ENCODE results near the gene NPW.

NPW gene

DNA sequence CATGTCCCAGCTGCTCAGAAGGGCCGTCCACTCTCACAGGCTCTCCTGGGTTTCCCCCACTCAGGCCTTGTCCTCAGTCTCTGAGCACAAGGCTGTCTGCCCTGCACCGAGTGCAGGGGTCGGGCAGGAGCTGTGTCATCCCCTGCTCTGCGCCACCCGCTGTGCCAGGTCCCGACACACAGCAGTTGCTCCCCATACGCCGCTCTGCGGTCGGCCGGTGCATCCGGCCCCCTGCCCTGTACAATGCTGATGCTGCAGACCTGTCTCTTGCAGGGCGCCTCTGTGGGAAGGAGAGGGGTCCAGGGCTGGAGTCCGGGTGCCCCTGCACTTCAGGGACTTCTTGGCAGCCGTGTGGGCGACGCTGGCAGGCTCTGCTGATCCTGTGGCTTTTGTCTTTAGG is 34.3 kb downstream of the NPW start:
- no peak for DNase-seq (ENCODE audit: low spot score)

DNA sequence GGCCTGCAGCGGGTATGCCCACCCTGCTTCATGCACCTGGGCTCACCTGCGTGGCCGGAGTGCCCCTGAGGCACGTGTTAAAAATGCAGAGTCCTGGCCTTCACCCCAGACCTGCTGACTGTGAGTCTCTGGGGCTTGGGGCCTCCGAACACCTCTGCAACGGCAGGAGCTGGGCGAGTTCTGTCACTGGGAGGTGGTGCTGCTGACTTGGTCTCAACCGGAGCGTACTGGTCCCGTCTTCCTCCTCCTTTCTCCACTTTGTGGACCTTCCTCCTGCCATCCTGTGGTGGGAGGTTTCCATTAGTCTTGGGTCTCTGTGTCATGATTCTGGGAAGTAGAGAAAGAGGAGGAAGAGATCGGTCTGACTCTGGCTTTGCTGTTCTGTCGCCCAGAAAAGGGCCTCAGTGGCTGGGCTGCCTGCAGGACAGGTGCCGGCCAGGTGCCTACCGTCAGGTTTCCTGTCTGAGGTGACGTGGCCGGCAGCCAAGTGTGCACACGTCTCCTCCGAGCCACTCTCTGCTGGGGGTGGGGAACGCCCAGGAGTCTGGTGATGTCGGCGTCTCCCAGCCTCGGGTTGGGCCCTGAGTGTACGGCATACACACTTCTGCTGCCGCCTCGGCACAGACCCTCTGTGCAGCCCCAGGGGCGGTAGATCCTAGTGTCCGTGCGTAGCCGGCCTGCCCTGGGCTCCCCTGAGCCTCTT is 35.1 kb downstream of the NPW start:
- no peak for DNase-seq (ENCODE audit: low spot score)

DNA sequence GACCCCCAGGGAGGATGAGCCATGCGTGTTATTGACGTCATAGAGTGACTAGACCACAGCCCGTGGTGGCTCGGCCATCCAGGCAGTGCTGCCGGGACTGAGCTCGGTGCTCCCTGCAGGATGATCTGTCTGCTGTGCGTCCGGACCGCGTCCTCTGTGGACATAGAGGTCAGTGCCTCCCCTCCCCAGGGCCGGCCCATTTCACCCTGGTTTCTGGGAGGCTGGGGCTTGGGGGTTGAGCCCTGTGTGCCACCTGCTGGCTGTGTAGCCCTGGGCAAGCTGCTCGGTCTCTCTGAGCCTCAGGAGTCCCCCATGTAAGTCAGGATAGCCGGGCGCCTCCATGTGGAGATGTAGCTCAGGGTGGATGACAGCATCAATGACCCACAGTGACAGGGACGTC is 36.5 kb downstream of the NPW start:
- peak; percentile 35 for DNase-seq (ENCODE audit: low spot score)

DNA sequence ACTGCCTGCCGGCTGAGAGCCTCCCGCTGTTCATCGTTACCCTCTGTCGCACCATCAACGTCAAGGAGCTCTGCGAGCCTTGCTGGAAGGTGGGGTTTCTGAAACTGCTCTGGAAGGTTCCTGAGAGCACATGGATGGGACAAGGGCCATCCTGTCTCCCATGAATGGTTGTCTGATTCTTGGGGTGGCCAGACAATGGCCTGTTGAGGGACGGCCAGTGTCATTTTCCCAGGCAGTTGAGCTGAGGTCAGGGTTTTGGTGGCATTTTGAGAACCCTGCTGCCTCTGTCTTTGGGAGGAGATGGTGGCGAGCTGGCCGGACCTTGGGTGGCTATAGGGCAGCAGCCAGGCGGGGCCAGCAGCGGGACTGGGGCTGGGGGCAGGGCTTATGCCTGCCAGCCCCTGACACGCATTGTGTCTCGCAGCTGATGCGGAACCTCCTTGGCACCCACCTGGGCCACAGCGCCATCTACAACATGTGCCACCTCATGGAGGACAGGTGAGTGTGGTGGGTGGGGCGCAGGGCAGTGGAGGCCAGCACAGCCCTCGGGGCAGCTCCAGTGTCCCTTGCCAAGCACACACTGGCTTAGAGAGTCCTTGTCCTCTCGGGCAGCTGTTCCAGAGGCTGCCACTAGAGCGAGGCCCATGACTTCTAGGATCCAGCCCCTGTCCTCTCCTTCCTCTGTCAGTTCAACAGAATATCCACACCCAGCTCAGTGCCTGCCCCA is 37.3 kb downstream of the NPW start:
- no peak for DNase-seq (ENCODE audit: low spot score)

DNA sequence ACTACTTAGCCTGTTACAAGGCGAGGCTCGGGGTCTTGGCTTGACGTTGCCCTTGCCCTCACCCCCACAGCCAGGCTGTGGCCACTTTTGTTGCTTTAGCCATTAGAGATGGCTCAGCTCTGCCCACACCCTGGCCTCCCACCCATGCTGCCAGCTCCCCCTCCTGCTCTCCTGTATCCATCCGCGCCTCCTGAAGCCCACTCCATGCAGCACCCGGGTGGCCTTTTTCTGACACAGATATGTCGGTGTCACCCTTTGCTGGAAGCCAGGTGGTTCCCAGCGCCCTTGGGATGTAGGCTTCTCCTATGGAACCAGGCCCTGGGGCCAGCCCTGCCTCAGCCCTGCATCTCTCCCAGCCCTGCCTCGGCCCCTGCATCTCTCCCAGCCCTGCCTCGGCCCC is 37.9 kb downstream of the NPW start:
- no peak for DNase-seq (ENCODE audit: low spot score)

DNA sequence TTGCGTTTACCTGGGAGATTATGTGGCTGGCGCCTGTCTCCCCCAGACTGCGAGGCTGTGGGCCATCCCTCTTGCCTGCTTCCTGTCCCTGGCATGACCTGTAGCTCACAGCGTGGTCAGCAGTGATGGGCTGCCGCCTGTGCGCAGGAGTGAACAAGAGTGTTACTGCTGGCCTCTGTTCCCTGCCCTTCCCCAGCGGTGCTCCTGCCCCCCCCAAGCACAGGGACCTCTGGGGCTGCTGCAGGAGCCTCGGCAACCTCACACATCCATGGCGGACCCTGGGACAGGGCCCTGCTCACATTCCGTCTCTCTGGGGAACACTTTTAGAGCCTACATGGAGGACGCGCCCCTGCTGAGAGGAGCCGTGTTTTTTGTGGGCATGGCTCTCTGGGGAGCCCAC is 38.8 kb downstream of the NPW start:
- no peak for DNase-seq (ENCODE audit: low spot score)

DNA sequence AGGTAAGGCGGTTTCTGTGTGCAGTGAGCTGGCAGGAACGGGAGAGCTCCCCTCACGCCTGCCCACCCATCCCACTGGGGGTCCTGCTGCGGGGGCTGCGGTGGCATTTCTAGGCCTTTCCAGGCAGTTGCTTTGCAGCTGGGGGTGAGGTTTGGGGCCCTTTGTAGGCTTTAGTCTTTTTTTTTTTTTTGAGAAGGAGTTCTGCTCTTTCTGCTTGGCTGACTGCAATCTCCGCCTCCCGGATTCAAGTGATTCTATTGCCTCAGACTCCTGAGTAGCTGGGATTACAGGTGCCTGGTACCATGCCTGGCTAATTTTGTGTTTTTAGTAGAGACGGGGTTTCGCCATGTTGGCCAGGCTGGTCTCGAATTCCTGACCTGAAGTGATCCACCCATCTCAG is 39.3 kb downstream of the NPW start:
- DNase-seq (ENCODE audit: low spot score): no peak

DNA sequence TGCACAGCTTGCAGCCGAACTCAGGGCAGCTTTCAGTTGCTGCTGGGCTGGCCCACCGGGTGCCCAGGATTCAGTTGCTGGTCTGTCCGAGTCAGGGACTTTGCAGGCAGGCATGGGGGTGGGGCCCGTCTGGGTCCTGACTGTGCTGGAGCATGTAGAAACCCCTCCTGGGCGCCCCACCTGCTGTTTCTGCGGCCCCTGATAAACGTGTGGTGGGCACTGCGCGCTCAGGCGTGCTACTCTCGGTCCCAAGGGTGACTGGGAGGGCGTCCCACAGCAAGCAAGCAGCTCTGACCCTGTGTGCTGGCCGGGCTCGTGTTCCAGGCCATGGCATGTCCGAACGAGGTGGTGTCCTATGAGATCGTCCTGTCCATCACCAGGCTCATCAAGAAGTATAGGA is 40.8 kb downstream of the NPW start:
- no peak for DNase-seq (ENCODE audit: low spot score)

DNA sequence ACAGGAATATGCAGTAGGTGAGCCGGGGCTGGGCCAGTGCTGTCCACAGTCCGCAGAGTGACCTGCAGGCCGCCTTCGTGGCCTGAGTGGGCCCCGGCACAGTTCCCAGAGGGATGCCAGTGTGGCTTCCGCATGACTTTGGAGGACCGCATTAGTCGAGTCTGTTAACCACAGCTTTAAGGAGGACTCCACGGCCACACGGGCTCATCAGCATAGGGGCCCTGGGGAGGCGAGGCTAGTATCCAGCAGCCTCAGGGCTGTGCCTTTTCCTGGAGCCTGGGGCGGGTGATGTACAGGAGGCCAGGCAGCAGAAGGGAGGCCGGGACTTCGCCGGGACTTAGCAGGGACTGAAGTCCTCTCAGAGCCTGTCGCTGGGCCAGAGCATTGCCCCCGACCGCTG is 41.4 kb downstream of the NPW start:
- no peak for DNase-seq (ENCODE audit: low spot score)

DNA sequence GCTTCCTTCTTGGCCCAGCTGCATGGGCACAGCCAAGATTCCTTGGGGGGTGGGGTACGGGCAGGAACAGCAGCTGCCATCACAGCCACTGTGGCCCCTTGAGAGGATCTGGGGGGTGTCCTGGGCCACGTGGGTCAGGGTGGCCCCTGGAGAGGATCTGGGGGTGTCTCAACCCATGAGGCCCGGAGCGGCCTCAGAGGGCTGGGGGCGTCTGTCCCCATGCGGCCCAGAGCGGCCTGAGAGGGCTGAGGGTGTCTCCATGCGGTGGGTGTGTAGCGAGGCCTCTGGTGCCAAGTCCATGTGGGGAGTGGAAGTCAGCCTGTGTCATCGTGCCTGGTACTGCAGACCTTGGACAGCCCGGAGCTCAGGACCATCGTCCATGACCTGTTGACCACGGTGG is 41.9 kb downstream of the NPW start:
- no peak for DNase-seq (ENCODE audit: low spot score)

DNA sequence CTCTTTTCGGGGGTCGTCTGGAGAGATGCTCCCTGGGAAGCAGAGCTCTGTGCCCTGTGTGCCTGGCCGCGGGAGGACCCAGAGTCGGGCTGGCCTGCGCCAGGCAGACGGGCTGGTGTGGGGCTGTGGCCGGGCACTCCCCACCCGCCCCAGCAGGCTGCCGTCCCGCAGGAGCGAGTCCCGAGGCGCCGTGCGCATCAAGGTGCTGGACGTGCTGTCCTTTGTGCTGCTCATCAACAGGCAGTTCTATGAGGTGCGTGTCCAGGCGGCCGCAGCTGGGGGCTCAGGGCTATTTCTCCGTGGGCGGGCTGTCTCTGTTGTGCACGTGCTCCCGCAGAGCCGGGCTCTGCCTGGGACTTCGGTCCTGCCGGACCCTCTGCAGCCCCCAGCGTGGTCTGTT is 43.2 kb downstream of the NPW start:
- no peak for DNase-seq (ENCODE audit: low spot score)

DNA sequence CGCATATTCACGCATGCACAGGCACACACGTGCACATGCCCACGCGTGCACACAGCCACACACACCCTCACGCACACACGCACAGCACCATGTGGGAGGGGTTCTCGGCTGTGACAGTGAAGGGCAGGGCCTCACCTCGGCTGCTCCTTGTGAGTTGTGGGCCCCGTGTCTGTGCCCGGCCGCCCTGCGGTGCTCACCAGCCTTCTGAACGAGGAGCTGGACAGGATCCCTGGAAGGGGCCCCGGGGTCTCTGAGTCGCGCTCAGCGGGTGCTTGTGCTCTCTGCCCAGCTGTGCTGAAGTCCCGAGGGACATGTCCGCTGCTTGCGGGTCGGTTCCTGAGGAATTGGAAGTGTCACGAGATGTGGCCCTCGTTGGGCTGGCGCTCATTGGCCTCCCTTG is 44.3 kb downstream of the NPW start:
- DNase-seq (ENCODE audit: low spot score): no peak

DNA sequence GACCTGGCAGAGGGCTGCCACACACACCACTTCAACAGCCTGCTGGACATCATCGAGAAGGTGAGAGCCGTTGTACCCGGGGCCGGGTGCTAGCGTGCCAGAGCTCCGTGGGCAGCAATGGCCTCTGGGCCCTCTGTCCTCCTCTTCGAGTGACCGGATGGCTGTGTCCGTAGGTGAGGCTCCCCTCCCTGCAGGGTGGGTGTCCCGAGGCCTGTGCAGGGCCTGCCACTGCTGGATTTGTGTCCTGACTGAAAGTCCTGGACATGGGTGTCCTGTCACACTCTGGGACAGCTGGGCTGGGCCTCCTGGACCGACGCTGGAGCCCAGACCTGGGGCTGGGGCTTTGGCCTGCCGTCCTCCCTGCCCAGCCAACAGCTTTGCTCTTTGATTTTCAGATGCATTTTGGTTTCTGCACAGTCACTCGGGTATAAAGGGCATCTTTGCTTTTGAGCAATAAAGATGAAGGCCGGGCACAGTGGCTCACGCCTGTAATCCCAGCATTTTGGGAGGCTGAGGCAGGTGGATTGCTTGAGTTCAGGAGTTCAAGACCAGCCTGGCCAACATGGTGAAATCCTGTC is 44.9 kb downstream of the NPW start:
- DNase-seq (ENCODE audit: low spot score): no peak

DNA sequence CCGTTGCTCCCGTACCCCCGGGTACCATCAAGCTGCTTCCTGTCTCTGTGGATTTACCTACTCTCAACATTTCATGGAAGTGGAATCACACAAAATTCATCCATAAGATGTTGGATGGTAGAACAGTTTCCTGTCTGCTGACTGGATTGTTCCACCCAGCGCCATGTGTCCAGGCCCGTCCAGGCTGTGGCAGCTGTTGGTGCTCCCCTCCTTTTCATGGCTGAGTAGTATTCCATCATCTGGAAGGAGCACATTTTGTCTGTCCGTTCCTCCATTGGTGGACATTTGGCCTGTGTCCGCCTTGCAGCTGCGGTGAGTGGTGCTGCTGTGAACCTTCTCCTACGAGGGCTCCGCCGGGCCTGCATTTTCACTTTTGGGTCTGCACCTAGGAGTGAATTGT is 46.6 kb downstream of the NPW start:
- DNase-seq (ENCODE audit: low spot score): no peak

Measured in AG20443 (cell line).